A549 (cell line): ENCODE measurements around the gene GAS7. TPM values are rescaled to one million over a fixed set of nuclear protein-coding genes. Genes with fewer than 3 reads are reported as not detected.
A peak's percentile ranks its signal among the peaks of the same experiment; 100 is the strongest.

ENCODE experiments used
- ATAC-seq, 2 experiments: fragments of 200-7000 bp in 1 of 2; fragments of >200 bp in 1 of 2; cut with Nextera tagmentation in 1 of 2; cut with Tn5 transposase in 1 of 2; 3 replicates each; pipeline versions ENCODE4 v1.8.0 to v1.9.1; 2018 to 2020; ENCODE audit warnings: mild to moderate bottlenecking in 1 of 2, moderate library complexity in 1 of 2
- CTCF ChIA-PET: fragments of 300-600 bp; sonication (Branson Sonifier 250); formaldehyde crosslinking; extraction: SDS; loops from one replicate; lab custom pipeline; 2021; ENCODE audit warnings: antibody characterized with exemption, inconsistent platforms; lab: Yijun Ruan, JAX
- POLR2A ChIA-PET: fragments of 350-600 bp; formaldehyde crosslinking; extraction: SDS; loops from one replicate; lab custom pipeline; 2021; ENCODE audit warnings: antibody characterized with exemption, inconsistent platforms; lab: Yijun Ruan, JAX
- DNase-seq, 2 experiments: peaks; one replicate each; pipeline versions ENCODE4 v3.0.0 to v3.0.0-alpha.2; 2011 to 2016; ENCODE audit warnings: low read depth in 1 of 2, low spot score in 1 of 2
- FAIRE-seq: peaks from 2 replicates; lab custom pipeline; 2011; peaks lifted over from hg19 to GRCh38; lab: Jason Lieb, UNC
- H3K27ac ChIP-seq, 2 experiments: fragments of >200 bp; sonication (Bioruptor Twin); formaldehyde crosslinking; 3 replicates each; pipeline ENCODE4 v1.5.1; 2016 to 2017
- H3K4me1 ChIP-seq: fragments of >200 bp; sonication (Bioruptor Twin); formaldehyde crosslinking; 3 replicates; pipeline ENCODE4 v1.6.1; 2016
- H3K4me2 ChIP-seq: fragments of >200 bp; sonication (Bioruptor Twin); formaldehyde crosslinking; 3 replicates; pipeline ENCODE4 v1.6.1; 2016
- H3K4me3 ChIP-seq: fragments of >200 bp; sonication (Bioruptor Twin); formaldehyde crosslinking; 3 replicates; pipeline ENCODE4 v1.5.1; 2016
- H3K9me3 ChIP-seq: fragments of >200 bp; sonication (Bioruptor Twin); formaldehyde crosslinking; 3 replicates; pipeline ENCODE4 v1.6.1; 2016
- CEBPB ChIP-seq, 2 experiments: fragments of >200 bp in 1 of 2; sonication (Bioruptor Twin) in 1 of 2; formaldehyde crosslinking in 1 of 2; IDR thresholded peaks; 2 replicates each; pipeline ENCODE4 v1.6.1; 2012 to 2016
- EHF ChIP-seq: fragments of 250-450 bp; sonication (Bioruptor Pico); IDR thresholded peaks from 2 replicates; pipeline ENCODE4 v1.5.0; 2020; ENCODE audit warnings: mild to moderate bottlenecking
- FOSB ChIP-seq: fragments of 250-450 bp; sonication (Bioruptor Pico); IDR thresholded peaks from 2 replicates; pipeline ENCODE4 v1.5.0; 2020; ENCODE audit warnings: mild to moderate bottlenecking, moderate library complexity
- FOSL2 ChIP-seq, 2 experiments: fragments of 450-650 bp in 1 of 2; fragments of >200 bp in 1 of 2; sonication (Bioruptor Twin) in 1 of 2; formaldehyde crosslinking; IDR thresholded peaks; 2 replicates each; pipeline versions ENCODE4 v1.5.0 to v1.6.1; 2016 to 2020; ENCODE audit warnings: mild to moderate bottlenecking in 1 of 2, moderate library complexity in 1 of 2
- GATA3 ChIP-seq: IDR thresholded peaks from 2 replicates; pipeline ENCODE4 v1.6.1; 2012; ENCODE audit warnings: borderline replicate concordance
- HDAC2 ChIP-seq: fragments of 200-600 bp; sonication (generic); IDR thresholded peaks from 2 replicates; pipeline ENCODE4 v1.6.1; 2016
- JUNB ChIP-seq: fragments of >200 bp; sonication (Bioruptor Twin); formaldehyde crosslinking; IDR thresholded peaks from 2 replicates; pipeline ENCODE4 v1.6.1; 2016
- KDM1A ChIP-seq: fragments of 200-600 bp; sonication (generic); IDR thresholded peaks from 2 replicates; pipeline ENCODE4 v1.6.1; 2016; ENCODE audit warnings: low read depth, mild to moderate bottlenecking
- MYC ChIP-seq: IDR thresholded peaks from 2 replicates; pipeline ENCODE4 v1.6.1; 2012; ENCODE audit warnings: mild to moderate bottlenecking, inconsistent platforms, low read length, improper control_type of control experiment, borderline replicate concordance
- NFE2L2 ChIP-seq: fragments of 150-350 bp; conservative IDR thresholded peaks from 2 replicates; pipeline ENCODE4 v1.6.1; 2014; ENCODE audit warnings: low read length
- PHF8 ChIP-seq: fragments of 200-600 bp; sonication (generic); IDR thresholded peaks from 2 replicates; pipeline ENCODE4 v1.6.1; 2016; ENCODE audit warnings: low read depth, mild to moderate bottlenecking, antibody characterized with exemption, moderate library complexity, borderline replicate concordance
- RAD21 ChIP-seq, 2 experiments: fragments of >200 bp in 1 of 2; sonication (Bioruptor Twin) in 1 of 2; formaldehyde crosslinking in 1 of 2; IDR thresholded peaks in 1 of 2; conservative IDR thresholded peaks in 1 of 2; 2 replicates in 1 of 2; 3 replicates in 1 of 2; pipeline ENCODE4 v1.6.1; 2012 to 2018; ENCODE audit warnings: inconsistent platforms in 1 of 2
- RCOR1 ChIP-seq: fragments of 150-350 bp; IDR thresholded peaks from 2 replicates; pipeline ENCODE4 v1.6.1; 2014; ENCODE audit warnings: antibody characterized with exemption, low read length, low read depth
- RFX5 ChIP-seq: fragments of 450-650 bp; IDR thresholded peaks from 2 replicates; pipeline ENCODE4 v1.7.1; 2014; ENCODE audit warnings: antibody characterized with exemption, mild to moderate bottlenecking, moderate library complexity
- SREBF2 ChIP-seq: fragments of 450-650 bp; IDR thresholded peaks from 2 replicates; pipeline ENCODE4 v1.6.1; 2014; ENCODE audit warnings: mild to moderate bottlenecking, moderate library complexity
- ZNF302 ChIP-seq: fragments of 250-450 bp; sonication (Bioruptor Pico); IDR thresholded peaks from 2 replicates; pipeline ENCODE4 v1.9.0; 2021; ENCODE audit warnings: inconsistent platforms, mild to moderate bottlenecking, moderate library complexity
- ZSCAN20 ChIP-seq: fragments of 250-450 bp; sonication (Bioruptor Pico); IDR thresholded peaks from 2 replicates; pipeline ENCODE4 v1.8.0; 2022; ENCODE audit warnings: mild to moderate bottlenecking, moderate library complexity
- WGBS: methylation state at CpG from one replicate; pipeline ENCODE4 v1.1.6; 2017; ENCODE audit errors: missing lambda C conversion rate; 5-methylcytosine and 5-hydroxymethylcytosine counted together
- polyA plus RNA-seq, 4 experiments: library from polyadenylated mRNA; depleted of rRNA in 3 of 4; stranded (reverse); fragments of >200 nt; fragmentation: RNase III in 1 of 4; extraction: RNeasy Plus Mini Kit Qiagen cat#74134 plus additional on column Dnase treatment in 1 of 4; gene quantifications; 2 replicates in 3 of 4; 3 replicates in 1 of 4; pipeline ENCODE4 v1.2.3, GENCODE V29; 2011 to 2017
- TF ChIP-seq, protein P1 (sequence below): fragments of >200 bp; sonication (Bioruptor Twin); formaldehyde crosslinking; IDR thresholded peaks from 2 replicates; pipeline ENCODE4 v1.6.1; 2016
- TF ChIP-seq, protein P2 (sequence below): fragments of >200 bp; sonication (Bioruptor Twin); formaldehyde crosslinking; IDR thresholded peaks from 3 replicates; pipeline ENCODE4 v1.6.1; 2016
- TF ChIP-seq, protein P3 (sequence below): fragments of 150-350 bp; IDR thresholded peaks from 2 replicates; pipeline ENCODE4 v1.6.1; 2014; ENCODE audit warnings: low read depth, mild to moderate bottlenecking, low read length

GAS7 gene
- polyA plus RNA-seq, 2 of the 4 experiments (the other 2 are of a cell fraction) = 1.3 to 1.5 TPM

GRCh38 chr17:9887508-9887907, 310.9 kb downstream of the GAS7 start (continued):
- TF ChIP-seq, protein P1, sequence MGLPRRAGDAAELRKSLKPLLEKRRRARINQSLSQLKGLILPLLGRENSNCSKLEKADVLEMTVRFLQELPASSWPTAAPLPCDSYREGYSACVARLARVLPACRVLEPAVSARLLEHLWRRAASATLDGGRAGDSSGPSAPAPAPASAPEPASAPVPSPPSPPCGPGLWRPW = peak; percentile 36; the same call in 1 of the 2 replicates
- TF ChIP-seq, protein P2, sequence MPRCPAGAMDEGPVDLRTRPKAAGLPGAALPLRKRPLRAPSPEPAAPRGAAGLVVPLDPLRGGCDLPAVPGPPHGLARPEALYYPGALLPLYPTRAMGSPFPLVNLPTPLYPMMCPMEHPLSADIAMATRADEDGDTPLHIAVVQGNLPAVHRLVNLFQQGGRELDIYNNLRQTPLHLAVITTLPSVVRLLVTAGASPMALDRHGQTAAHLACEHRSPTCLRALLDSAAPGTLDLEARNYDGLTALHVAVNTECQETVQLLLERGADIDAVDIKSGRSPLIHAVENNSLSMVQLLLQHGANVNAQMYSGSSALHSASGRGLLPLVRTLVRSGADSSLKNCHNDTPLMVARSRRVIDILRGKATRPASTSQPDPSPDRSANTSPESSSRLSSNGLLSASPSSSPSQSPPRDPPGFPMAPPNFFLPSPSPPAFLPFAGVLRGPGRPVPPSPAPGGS = 0 out of 3 replicates have a peak, but pooled peaks have one; percentile 31
- no peak for TF ChIP-seq HDAC2
- TF ChIP-seq FOSB (CRISPR knock-in tag) = no peak
- peak; percentile 45 to 50; a peak in 3 of 4 replicates for TF ChIP-seq CEBPB (IDR thresholded peaks at IDR 0.05)
- TF ChIP-seq SREBF2 = no peak
- TF ChIP-seq ZSCAN20 (CRISPR knock-in tag) = no peak
- no peak for TF ChIP-seq RAD21 (conservative IDR thresholded peaks at IDR 0.05 in 1 of 2, IDR thresholded peaks at IDR 0.05 in 1 of 2)
- no peak for TF ChIP-seq KDM1A
- no peak for TF ChIP-seq RCOR1
- TF ChIP-seq, protein P3, sequence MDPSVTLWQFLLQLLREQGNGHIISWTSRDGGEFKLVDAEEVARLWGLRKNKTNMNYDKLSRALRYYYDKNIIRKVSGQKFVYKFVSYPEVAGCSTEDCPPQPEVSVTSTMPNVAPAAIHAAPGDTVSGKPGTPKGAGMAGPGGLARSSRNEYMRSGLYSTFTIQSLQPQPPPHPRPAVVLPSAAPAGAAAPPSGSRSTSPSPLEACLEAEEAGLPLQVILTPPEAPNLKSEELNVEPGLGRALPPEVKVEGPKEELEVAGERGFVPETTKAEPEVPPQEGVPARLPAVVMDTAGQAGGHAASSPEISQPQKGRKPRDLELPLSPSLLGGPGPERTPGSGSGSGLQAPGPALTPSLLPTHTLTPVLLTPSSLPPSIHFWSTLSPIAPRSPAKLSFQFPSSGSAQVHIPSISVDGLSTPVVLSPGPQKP = no peak
- TF ChIP-seq RFX5 = no peak
- TF ChIP-seq JUNB = peak; percentile 43; the same call in 1 of the 2 replicates
- TF ChIP-seq FOSL2 (IDR thresholded peaks at IDR 0.05) = 0 out of 2 replicates have a peak, but pooled peaks have one; percentile 27
- peak; percentile 52 for TF ChIP-seq FOSL2 (CRISPR knock-in tag; IDR thresholded peaks at IDR 0.05)
- TF ChIP-seq NFE2L2 = no peak

GRCh38 chr17:9886141-9886930, 312.1 kb downstream of the GAS7 start:
- no peak for FAIRE-seq
- POLR2A ChIA-PET = no interaction called here
- WGBS = 86% methylated on average over 5 of the region's 5 CpGs
- Histone ChIP-seq H3K4me2 (no peak overlapping the region), H3K9me3 (peaks cover 57% of the 10 kb centered on the region), H3K4me3 (no peak overlapping the region), H3K4me1 (peaks cover 32% of the 10 kb centered on the region), H3K27ac (peak overlapping the region; percentile 26 to 61; a peak in 4 of 6 replicates)
- CTCF ChIA-PET = interaction anchor here (0.6 to 1.4 kb wide), 4 partner anchors 19 to 115 kb away, joined by 3 to 5 read pairs (median 4); partner anchors contain the start of gene RCVRN
- no peak for DNase-seq
- no peak for TF ChIP-seq EHF
- no peak for TF ChIP-seq ZNF302
- no peak for TF ChIP-seq KDM1A
- TF ChIP-seq GATA3 = no peak
- TF ChIP-seq RAD21 (conservative IDR thresholded peaks at IDR 0.05 in 1 of 2, IDR thresholded peaks at IDR 0.05 in 1 of 2) = no peak
- TF ChIP-seq RFX5 = no peak
- TF ChIP-seq RCOR1 = no peak
- no peak for TF ChIP-seq PHF8
- TF ChIP-seq JUNB = no peak
- no peak for ATAC-seq

- peaks cover 57% of the 10 kb centered on the region for H3K9me3 ChIP-seq
- no peak overlapping the region for H3K4me2 ChIP-seq
- FAIRE-seq = peak; percentile 36
- ChIA-PET POLR2A (no interaction called here), CTCF (interaction anchor here (0.9 kb wide), 1 partner anchor 12 kb away, joined by 3 read pairs; no protein-coding TSS in a partner anchor)
- peaks cover 37% of the 10 kb centered on the region for H3K4me1 ChIP-seq
- no peak overlapping the region for H3K4me3 ChIP-seq
- TF ChIP-seq FOSB (CRISPR knock-in tag) (0 out of 2 replicates have a peak, but pooled peaks have one; percentile 41), MYC (no peak)
- H3K27ac ChIP-seq = no peak overlapping the region
- no peak for ATAC-seq
- DNase-seq = peak in 1 of 2 experiments; percentile 23
Measured at GRCh38 chr17:9883451-9883850, 315.0 kb downstream of the GAS7 start.
